ENCODE data around the gene SV2B. TPM values are rescaled to one million over a fixed set of nuclear protein-coding genes. Genes with fewer than 3 reads are reported as not detected.

The SV2B gene
- total and polyA plus RNA-seq, 2 donors (not counting 1 experiment from before 2014, with no cell fraction given) = not detected

- CTCF ChIA-PET = no interaction called here
- DNase-seq (peak; percentile 5), ATAC-seq (ENCODE audit: low read depth) (no peak)
- H3K27ac ChIP-seq (ENCODE audit: low read length in 2 of 2) = no peak overlapping the region
- Mint-ChIP-seq H3K27ac (no peak overlapping the region), H3K4me1 (peaks cover 22% of the 10 kb centered on the region), H3K27me3 (peaks cover 67% of the 10 kb centered on the region), H3K4me3 (peak overlapping the region; percentile 93), H3K9me3 (ENCODE audit: insufficient read depth) (no peaks in the 10 kb centered on the region)
- WGBS (ENCODE audit: insufficient coverage) = 8% methylated on average over 17 of the region's 18 CpGs
- H3K4me3 ChIP-seq (ENCODE audit: control extremely low read depth in 1 of 5, extremely low read depth in 1 of 5, insufficient read depth in 1 of 5, low read depth in 2 of 5, low read length in 4 of 5) = peak overlapping the region; percentile 27 to 62 (median 48)
- no peaks in the 10 kb centered on the region for H3K9me3 ChIP-seq (ENCODE audit: control extremely low read depth in 1 of 3, control insufficient read depth in 2 of 3, insufficient read depth in 1 of 3, low read length in 2 of 3)
- peaks cover 0 to 57% (median 27%) of the 10 kb centered on the region in 4 experiments for H3K27me3 ChIP-seq (replicated peaks in 1 of 4; ENCODE audit: control extremely low read depth in 1 of 4, control insufficient read depth in 3 of 4, insufficient read depth in 4 of 4, low read length in 3 of 4)
- no peaks in the 10 kb centered on the region for H3K36me3 ChIP-seq (replicated peaks in 1 of 2; ENCODE audit: control extremely low read depth in 1 of 2, control insufficient read depth in 1 of 2, extremely low read depth in 1 of 2, insufficient read depth in 2 of 2, low read length in 1 of 2)
- H3K9ac ChIP-seq (ENCODE audit: low read length) = peak overlapping the region; percentile 61
- TF ChIP-seq EZH2 (IDR thresholded peaks at IDR 0.05; ENCODE audit: borderline replicate concordance, insufficient read depth, low read depth, low read length, poor library complexity, severe bottlenecking) (no peak), CTCF (IDR thresholded peaks at IDR 0.05) (no peak)
- H4K20me1 ChIP-seq (ENCODE audit: control insufficient read depth, insufficient read depth, low read length, poor library complexity, severe bottlenecking) = no peaks in the 10 kb centered on the region
- peak overlapping the region; percentile 61 for H2AFZ ChIP-seq (ENCODE audit: insufficient read depth, low read depth, low read length, poor library complexity, severe bottlenecking)
- POLR2A ChIA-PET = no interaction called here
- H3K4me2 ChIP-seq (replicated peaks; ENCODE audit: low read depth, low read length, poor library complexity, severe bottlenecking) = peak overlapping the region; percentile 74
- H3K79me2 ChIP-seq (ENCODE audit: control insufficient read depth, insufficient read depth, low read length) = no peaks in the 10 kb centered on the region
- intact Hi-C loops (cut with micrococcal nuclease) = no loop called here
- peaks cover 16 to 19% of the 10 kb centered on the region in 2 donors for H3K4me1 ChIP-seq (ENCODE audit: control insufficient read depth in 2 of 2, insufficient read depth in 2 of 2, low read length in 2 of 2)
Measured at GRCh38 chr15:91100814-91101607, 954 bp downstream of the SV2B start.

- no peaks in the 10 kb centered on the region for H3K9me3 Mint-ChIP-seq (ENCODE audit: insufficient read depth)
- Histone ChIP-seq H3K4me1 (ENCODE audit: control insufficient read depth in 2 of 2, insufficient read depth in 2 of 2, low read length in 2 of 2) (peaks cover 16 to 19% of the 10 kb centered on the region in 2 donors), H3K27ac (ENCODE audit: low read length in 2 of 2) (no peak overlapping the region), H3K4me2 (replicated peaks; ENCODE audit: low read depth, low read length, poor library complexity, severe bottlenecking) (no peak overlapping the region), H3K27me3 (replicated peaks in 1 of 4; ENCODE audit: control extremely low read depth in 1 of 4, control insufficient read depth in 3 of 4, insufficient read depth in 4 of 4, low read length in 3 of 4) (peaks cover 0 to 57% (median 27%) of the 10 kb centered on the region in 4 experiments), H3K9ac (ENCODE audit: low read length) (no peak overlapping the region), H4K20me1 (ENCODE audit: control insufficient read depth, insufficient read depth, low read length, poor library complexity, severe bottlenecking) (no peaks in the 10 kb centered on the region), H3K79me2 (ENCODE audit: control insufficient read depth, insufficient read depth, low read length) (no peaks in the 10 kb centered on the region), H3K9me3 (ENCODE audit: control extremely low read depth in 1 of 3, control insufficient read depth in 2 of 3, insufficient read depth in 1 of 3, low read length in 2 of 3) (no peaks in the 10 kb centered on the region), H3K4me3 (ENCODE audit: control extremely low read depth in 1 of 5, extremely low read depth in 1 of 5, insufficient read depth in 1 of 5, low read depth in 2 of 5, low read length in 4 of 5) (no peak overlapping the region), H2AFZ (ENCODE audit: insufficient read depth, low read depth, low read length, poor library complexity, severe bottlenecking) (no peak overlapping the region), H3K36me3 (replicated peaks in 1 of 2; ENCODE audit: control extremely low read depth in 1 of 2, control insufficient read depth in 1 of 2, extremely low read depth in 1 of 2, insufficient read depth in 2 of 2, low read length in 1 of 2) (no peaks in the 10 kb centered on the region)
- no peak overlapping the region for H3K27ac Mint-ChIP-seq
- no peak for ATAC-seq (ENCODE audit: low read depth)
- no peak for DNase-seq
- TF ChIP-seq CTCF (IDR thresholded peaks at IDR 0.05) = no peak
- TF ChIP-seq EZH2 (IDR thresholded peaks at IDR 0.05; ENCODE audit: borderline replicate concordance, insufficient read depth, low read depth, low read length, poor library complexity, severe bottlenecking) = no peak
- intact Hi-C loops (cut with micrococcal nuclease) = no loop called here
- POLR2A ChIA-PET = no interaction called here
- H3K4me3 Mint-ChIP-seq = no peak overlapping the region
- H3K27me3 Mint-ChIP-seq = peaks cover 71% of the 10 kb centered on the region
- WGBS (ENCODE audit: insufficient coverage) = 100% methylated on average over 5 of the region's 5 CpGs
- CTCF ChIA-PET = no interaction called here
- H3K4me1 Mint-ChIP-seq = peaks cover 22% of the 10 kb centered on the region
Measured at GRCh38 chr15:91101608-91101920, 1.5 kb downstream of the SV2B start.

Measured in B cell (primary cell).